ENCODE measurements around the gene SCAPER.

- no peak for TF ChIP-seq CTCF (IDR thresholded peaks at IDR 0.05)
- TF ChIP-seq POLR2A (IDR thresholded peaks at IDR 0.05) = no peak
Measured at GRCh38 chr15:76846782-76847181, 58.4 kb downstream of the SCAPER start.

Data from upper lobe of left lung (tissue), 4 donors.